CD4-positive, alpha-beta T cell treated with Interleukin-1 beta for 1 hour (primary cell): ENCODE measurements around the gene ZC3H6.
"Not testable (repeated sequence)": the region's sequence is repeated elsewhere in the genome, so short reads cannot be mapped to it uniquely, and the experiment has no call there.

Source experiments
- DNase-seq, 2 donors: peaks; one replicate each; pipeline ENCODE4 v3.0.0-alpha.2; 2020 to 2022

Gene ZC3H6

DNA sequence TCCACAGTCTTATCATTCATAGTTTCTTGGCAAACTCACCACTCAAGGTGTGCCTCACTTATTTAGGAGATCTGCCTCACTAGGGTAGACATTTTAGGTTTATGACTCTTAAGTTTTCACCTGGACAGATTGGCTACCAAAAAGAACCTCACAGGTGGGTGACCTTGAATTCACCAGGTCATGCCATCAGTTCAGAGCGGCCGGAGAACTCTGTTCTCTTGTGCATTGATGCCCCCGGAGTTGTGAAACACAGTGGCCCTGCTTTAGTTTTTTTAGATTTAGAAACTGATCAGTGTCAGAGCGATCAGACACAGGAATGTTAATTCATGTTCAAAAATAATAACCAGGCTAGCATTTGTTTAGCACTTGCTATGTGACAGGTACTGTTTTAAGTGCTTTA lies 6.7 kb downstream of the ZC3H6 start:
- DNase-seq = not testable (repeated sequence)

DNA sequence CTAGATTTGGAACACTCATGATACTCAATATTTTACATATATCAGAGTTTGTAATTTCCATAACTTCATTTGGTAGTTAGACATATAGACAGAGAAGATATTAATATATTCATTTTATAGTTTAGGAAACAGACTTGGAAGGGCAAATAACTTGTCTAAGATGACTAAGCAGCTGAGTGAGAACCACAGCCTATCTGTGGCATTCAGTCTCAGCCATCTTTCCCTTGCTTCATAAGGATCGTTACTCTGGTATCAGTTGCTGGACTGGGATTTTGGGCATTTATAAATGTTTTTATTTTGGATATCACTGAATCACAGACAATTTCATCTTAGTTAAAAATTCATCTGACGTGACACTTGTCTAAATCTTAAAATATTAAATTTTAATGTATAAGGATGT lies 8.1 kb downstream of the ZC3H6 start:
- DNase-seq = not testable (repeated sequence)

- DNase-seq = no peak
Measured at GRCh38 chr2:112290088-112290487, 14.7 kb downstream of the ZC3H6 start.

GRCh38 chr2:112290648-112291047 lies 15.3 kb downstream of the ZC3H6 start:
- no peak for DNase-seq

DNA sequence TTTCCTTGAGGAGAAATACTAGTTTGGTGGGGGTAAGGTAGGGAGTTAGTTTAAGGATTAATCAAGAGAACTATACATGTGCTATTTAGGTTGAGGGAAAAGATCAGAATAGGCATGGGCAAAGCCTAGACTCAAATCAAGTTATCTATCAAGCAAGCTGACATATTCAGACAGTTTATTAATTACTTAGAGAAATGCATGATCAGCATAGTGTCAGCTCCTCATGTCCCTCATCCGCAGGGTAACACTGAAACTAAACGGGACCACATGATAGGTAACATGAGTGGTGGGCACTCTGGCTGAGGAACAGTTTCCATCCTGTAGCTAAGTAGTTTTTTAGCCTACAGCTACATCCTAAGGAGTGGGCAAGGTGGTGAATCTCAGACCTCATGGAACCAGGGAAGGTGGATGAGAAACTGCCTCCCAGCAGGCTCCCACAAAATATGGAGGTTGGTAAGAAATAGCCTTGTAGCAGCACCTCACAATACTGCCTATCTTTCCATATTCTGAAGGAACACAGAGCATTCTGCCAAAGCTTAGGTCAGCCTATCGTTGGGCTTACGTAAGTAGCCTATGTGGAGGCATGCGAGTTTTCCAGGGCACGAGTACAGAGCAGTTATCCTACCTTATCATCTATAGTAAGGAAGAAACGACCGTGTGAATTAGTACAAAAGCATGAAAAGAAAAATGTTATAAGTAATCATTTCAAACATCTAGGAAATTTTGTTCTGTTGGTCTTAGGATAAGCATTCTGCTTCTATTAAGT lies 18.4 kb downstream of the ZC3H6 start:
- no peak for DNase-seq

DNA sequence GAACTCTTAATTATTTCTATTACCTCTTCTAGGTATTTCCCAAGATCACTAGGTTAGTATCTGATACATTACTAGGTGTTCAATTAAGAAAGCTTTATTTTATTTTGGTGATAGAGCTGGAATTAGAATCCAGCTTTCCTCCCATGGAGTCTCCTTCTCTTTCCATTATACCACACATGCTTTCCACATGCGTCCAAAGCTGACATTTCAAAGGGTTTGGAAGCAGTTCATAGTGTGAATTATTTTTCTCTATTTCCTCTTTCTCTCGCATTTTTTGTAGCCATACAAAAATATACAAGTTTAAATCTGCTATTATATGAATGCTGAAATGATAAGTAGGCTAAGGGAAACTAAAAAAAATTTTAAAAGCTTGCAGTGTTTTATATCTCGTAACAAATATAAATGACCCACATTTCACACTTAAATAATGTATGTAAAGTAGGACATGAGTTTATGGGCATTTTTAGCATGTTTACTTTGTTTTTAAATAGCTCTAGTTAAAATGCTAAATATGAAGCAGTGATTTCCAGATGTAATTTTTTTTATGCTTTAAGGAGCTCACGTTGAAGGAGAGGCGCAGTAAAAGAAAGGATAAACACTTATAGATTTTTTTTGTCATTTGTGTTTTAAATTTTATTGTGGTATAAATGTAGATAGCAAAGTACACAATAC lies 20.1 kb downstream of the ZC3H6 start:
- DNase-seq = no peak

GRCh38 chr2:112296407-112296806 lies 21.0 kb downstream of the ZC3H6 start:
- no peak for DNase-seq

GRCh38 chr2:112301171-112301584 lies 25.8 kb downstream of the ZC3H6 start:
- no peak for DNase-seq

DNA sequence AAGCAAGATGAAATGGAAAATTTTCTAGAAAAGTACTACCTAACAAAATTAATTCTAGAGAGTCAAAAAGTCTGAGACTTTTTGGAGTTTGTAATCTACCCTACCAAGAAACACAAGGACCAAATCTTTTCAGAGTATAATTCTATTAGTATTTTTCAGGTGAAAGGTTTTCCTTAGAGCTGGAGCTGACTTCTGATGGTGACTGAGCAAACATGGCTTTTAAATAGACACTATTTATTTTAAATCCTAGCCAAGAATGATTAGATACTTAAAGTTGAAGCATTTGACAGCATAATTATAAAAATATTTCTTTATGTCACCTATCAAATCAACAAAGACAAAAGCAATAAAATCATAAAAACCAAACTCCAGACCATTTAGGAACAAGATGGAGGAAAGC lies 26.6 kb downstream of the ZC3H6 start:
- no peak for DNase-seq

- DNase-seq = no peak
Measured at GRCh38 chr2:112304298-112304941, 29.0 kb downstream of the ZC3H6 start.

DNA sequence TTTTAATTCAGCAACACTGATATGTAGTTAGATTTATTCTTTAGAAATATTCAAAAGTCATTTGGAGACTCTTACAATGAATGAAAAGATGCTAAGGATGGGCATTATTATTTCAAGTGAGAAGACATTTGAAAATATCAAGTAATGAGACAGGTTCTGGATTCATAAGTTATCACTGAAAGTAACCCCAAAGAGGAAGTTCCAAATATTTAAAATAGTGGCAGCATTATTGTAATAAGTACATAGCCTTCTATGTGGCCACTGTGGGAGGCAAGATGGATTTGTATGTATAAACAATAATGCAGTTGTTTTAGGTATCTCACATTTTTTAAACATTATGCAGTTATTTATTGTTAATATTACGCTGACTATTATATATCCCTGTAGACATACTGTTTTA lies 29.7 kb downstream of the ZC3H6 start:
- no peak for DNase-seq

DNA sequence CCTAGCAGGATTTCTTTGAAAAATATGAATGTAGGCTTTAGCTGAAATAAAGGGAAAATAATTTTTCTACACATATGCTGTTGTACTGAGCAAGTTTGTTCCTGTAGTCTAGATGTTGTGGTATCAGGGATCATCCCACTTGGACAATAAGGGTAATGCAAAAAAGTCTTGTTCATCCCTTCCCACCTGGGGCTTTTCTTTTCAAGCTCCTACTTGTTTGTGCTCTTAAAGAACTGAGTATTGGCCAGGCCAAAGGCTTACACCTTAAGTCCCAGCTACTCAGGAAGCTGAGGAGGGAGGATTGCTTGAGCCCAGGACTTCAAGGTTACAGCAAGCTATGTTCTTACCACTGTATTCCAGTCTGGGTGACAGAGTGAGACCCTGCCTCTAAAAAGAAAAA lies 35.5 kb downstream of the ZC3H6 start:
- no peak for DNase-seq

DNA sequence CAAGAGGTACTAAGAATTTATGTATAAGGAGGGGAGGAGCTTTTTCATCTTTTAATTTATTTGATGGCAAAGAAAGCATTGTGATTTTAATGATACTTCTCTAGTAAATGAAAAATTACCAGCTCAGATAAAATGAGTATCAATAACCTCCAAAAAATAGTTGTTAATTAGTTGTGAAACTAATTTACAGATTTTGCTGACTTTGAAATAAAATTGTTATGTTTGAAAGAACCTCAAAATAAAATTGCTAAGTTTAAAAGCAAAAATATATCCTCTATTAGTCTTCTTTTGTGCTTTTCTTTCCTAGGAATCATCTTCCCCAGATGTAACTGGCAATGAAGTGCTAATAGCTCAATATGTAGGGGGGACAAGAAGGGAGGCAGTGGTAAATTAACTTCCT lies 36.5 kb downstream of the ZC3H6 start:
- no peak for DNase-seq

DNA sequence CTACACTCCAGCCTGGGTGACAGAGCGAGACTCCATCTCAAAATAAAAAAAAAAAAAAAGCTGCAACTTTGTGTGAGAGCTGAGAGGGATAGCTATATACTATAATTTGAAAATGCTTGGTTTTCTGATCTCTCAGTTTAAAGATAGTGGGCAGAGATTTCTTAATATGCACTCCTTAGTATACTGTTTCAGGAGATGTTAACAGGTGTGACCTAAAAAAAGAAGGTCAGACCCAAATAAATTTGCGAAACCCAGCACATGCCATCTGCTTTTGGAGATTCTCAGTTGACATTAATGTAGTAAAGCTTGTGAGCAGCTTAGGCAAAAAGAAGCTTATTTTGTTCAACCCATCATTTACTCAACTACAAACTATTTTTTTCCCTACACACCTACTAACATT lies 37.4 kb downstream of the ZC3H6 start:
- DNase-seq = no peak

DNA sequence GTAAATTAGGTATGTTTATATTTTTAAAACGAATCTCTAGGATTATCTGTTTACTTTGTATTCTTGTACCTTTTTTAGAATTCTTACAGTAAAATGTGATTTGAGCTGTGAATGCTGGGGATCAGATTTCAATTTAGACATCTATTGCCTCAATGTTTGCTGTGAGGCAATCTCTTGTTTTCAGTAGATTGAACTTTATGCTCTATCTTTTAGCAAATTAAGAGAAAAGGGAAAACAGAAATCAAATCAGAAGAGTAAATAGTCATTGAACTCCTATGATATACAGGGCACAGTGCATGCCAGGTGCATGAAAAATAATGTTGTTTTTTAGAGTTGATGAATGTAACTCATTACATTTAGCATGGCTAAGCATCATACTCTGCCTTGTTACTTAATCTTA lies 39.5 kb downstream of the ZC3H6 start:
- no peak for DNase-seq

DNA sequence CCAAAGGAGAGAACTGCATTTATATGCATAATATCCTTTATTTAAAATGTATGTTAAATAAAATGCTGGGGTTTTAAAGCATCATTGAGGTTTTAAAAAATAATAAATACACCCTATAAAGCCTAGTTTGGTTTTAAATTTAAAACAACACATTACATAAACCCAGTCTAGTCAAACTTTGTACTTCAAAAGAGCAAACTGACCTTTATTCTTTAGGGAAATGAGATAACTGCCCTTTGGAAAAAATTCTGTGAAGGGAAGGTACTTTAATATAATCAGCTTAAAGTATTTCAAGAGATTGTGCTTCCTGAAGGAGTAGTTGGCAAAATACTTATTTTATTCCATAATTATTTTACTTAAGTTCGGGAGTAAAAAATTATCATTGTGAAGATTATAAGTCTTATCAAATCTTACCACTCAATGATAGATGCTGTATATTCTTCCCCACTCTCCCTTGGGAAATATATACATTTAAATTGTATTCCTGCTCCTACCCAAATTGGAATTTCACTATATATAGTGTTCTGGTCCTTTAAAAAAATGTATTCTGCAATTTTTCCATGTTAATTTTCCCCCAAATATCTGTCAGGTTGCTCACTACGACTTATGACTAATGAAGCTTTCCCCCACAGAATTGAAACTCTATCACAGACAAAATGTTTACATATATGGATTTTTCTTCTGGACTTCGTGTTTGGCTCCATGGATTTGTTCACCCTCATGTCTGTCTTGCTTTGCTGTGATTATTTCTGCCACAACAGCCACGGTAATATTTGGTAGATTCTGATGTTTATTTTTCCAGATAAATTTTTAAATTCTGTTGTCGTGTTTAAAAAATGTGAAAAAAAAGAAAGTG lies 42.1 kb downstream of the ZC3H6 start:
- no peak for DNase-seq

- no peak for DNase-seq
Measured at GRCh38 chr2:112318515-112318914, 43.1 kb downstream of the ZC3H6 start.

DNA sequence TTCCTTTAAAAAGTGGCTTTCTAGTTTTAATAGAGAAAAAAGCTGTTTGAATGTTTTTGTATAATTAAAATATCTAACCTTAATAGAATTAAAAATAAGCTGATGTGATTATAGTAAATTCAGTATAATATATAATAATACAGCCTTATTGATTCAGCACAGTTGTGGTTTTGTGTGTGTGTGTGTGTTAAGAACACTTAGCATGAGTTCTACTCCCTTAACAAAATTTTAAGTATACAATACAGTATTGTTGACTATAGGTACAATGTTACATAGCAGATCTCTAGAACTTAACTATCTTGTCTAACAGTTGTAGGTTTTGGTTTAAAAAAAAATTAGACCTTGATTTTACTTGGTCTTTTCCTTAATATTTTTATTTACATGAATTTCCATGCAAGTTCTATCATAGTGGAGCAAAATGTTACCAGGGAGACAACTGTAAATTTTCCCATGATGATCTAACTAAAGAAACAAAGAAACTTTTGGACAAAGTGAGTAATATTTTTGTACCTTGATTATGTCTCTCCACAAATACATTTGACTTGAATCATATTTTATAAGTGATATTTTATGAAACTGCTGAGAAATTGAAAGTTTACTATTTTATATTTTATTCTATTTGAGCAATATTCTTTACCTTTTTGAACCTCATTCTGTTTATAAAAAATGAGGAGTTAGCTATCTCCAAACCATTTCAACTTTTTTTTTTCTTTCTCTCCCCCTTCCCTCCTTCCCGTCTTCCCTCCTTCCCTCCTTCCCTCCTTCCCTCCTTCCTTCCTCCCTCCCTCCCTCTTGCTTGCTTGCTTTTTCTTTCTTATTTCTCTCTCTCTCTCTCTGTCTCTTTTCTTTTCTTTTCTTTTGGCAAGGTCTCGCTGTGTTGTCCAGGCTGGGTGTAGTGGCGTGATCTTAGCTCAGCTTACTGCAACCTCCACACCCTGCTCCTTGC lies 46.3 kb downstream of the ZC3H6 start:
- no peak for DNase-seq

DNA sequence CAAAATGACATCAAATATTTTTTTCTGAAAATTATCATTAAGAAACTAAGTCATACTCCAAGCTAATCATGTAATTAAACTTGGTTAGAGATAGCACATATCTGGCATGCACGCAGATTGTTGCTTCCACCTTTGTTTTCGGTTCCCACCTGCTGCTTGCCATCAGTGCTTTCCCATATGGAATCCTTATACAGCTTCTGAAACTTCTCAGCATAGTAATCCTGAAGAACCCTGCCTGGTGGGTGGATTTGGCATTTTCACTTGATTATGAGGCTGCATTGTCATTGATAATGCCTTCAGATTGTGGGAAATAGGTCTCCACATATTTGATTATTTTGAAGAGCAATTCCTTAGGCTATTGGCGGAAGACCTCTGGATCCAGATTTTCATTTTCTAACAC lies 47.5 kb downstream of the ZC3H6 start:
- DNase-seq = no peak

DNA sequence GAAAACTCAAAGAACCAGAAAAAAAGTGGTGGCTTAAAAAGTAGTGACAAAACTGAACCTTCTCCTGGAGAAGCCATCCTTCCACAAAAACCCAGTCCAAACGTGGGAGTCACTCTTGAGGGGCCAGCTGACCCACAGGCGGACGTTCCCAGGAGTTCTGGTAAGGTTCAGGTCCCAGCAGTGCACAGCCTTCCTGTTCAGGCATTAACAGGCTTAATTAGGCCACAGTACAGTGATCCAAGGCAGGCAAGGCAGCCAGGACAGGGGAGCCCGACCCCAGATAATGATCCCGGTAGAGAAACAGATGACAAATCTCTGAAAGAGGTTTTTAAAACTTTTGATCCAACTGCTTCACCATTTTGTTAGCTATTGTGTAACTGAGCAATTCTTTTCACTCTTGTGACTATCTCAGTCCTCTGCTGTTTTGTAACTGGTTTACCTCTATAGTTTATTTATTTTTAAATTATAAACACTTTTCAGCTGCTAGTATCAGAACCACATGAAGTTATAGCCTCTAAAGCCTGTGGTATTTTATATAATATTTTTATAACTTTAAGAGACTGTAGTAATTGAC lies 56.8 kb downstream of the ZC3H6 start:
- no peak for DNase-seq

DNA sequence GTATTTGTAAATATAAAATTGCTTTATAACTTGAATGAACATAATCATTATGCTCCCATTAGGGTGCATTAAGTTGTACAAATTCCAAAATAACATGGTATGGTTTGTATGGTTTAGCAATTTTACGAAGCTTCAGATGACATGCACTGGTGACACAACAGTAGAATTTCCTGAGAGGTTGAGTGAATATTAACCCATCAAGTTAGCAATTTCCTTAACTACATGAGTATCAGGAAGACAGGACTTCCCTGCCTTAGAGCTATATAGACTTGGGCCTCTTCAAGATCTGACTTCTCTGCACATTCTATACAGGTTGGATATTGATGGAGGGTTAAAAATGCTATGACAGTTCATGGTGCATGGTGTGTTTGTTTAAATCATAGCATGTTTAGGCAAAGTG lies 60.2 kb downstream of the ZC3H6 start:
- no peak for DNase-seq

- no peak for DNase-seq
Measured at GRCh38 chr2:112339986-112340385, 64.6 kb downstream of the ZC3H6 start.
